GM12878 (cell line): Measurements from ENCODE around the gene STX8.

Experiments used
- E4F1 ChIP-seq: fragments of 450-650 bp; IDR thresholded peaks from 2 replicates; pipeline ENCODE4 v1.6.1; 2018; ENCODE audit warnings: borderline replicate concordance, mild to moderate bottlenecking; ENCODE audit not compliant: partially characterized antibody
- ETV6 ChIP-seq, 2 experiments: fragments of 450-650 bp in 1 of 2; IDR thresholded peaks in 1 of 2; conservative IDR thresholded peaks in 1 of 2; 2 replicates each; pipeline ENCODE4 v1.6.1; 2014; ENCODE audit warnings: antibody characterized with exemption in 1 of 2, borderline replicate concordance in 1 of 2, low read depth in 1 of 2, mild to moderate bottlenecking in 1 of 2, moderate library complexity in 1 of 2
- MXI1 ChIP-seq: fragments of 150-350 bp; IDR thresholded peaks from 2 replicates; pipeline ENCODE4 v1.6.1; 2011; ENCODE audit warnings: low read depth, mild to moderate bottlenecking, inconsistent platforms, low read length, improper control_type of control experiment
- PAX8 ChIP-seq: fragments of 450-650 bp; IDR thresholded peaks from 2 replicates; pipeline ENCODE4 v1.6.1; 2017; ENCODE audit warnings: mild to moderate bottlenecking, moderate library complexity
- POLR2AphosphoS5 ChIP-seq: IDR thresholded peaks from 2 replicates; pipeline ENCODE4 v1.6.1; 2011; ENCODE audit warnings: mild to moderate bottlenecking, low read length, inconsistent platforms
- SPI1 ChIP-seq: IDR thresholded peaks from 2 replicates; pipeline ENCODE4 v1.6.1; 2011; ENCODE audit warnings: low read depth, mild to moderate bottlenecking, low read length, moderate library complexity, borderline replicate concordance; ENCODE audit not compliant: insufficient read depth
- SRF ChIP-seq, 2 experiments: IDR thresholded peaks; 2 replicates each; pipeline ENCODE4 v1.6.1; 2011; ENCODE audit warnings: low read depth in 2 of 2, low read length in 2 of 2, mild to moderate bottlenecking in 1 of 2, moderate library complexity in 1 of 2
- SUZ12 ChIP-seq: fragments of 200-600 bp; sonication (generic); IDR thresholded peaks from one replicate; pipeline ENCODE4 v1.6.1; 2018; ENCODE audit warnings: antibody characterized with exemption, mild to moderate bottlenecking; ENCODE audit not compliant: unreplicated experiment
- TAF1 ChIP-seq: IDR thresholded peaks from 2 replicates; pipeline ENCODE4 v1.6.1; 2011; ENCODE audit warnings: mild to moderate bottlenecking, low read depth, low read length, borderline replicate concordance
- TARDBP ChIP-seq: IDR thresholded peaks from 2 replicates; pipeline ENCODE4 v1.6.1; 2016; ENCODE audit warnings: borderline replicate concordance
- TF ChIP-seq, protein P1 (sequence below), 3 experiments: IDR thresholded peaks in 2 of 3; conservative IDR thresholded peaks in 1 of 3; 2 replicates each; pipeline ENCODE4 v1.5.1; 2011; ENCODE audit warnings: low read depth in 3 of 3, low read length in 3 of 3, mild to moderate bottlenecking in 3 of 3, control low read depth in 2 of 3, moderate library complexity in 2 of 3, inconsistent platforms in 1 of 3, mixed read lengths in 1 of 3; ENCODE audit not compliant: control insufficient read depth in 2 of 3, insufficient read depth in 1 of 3; ENCODE audit errors: extremely low read depth in 1 of 3
- TF ChIP-seq, protein P2 (sequence below): IDR thresholded peaks from 2 replicates; pipeline ENCODE4 v1.6.1; 2012; ENCODE audit warnings: mild to moderate bottlenecking, low read depth, low read length
- TF ChIP-seq, protein P3 (sequence below): IDR thresholded peaks from 2 replicates; pipeline ENCODE4 v1.6.1; 2012; ENCODE audit warnings: low read depth, low read length, improper control_type of control experiment

DNA sequence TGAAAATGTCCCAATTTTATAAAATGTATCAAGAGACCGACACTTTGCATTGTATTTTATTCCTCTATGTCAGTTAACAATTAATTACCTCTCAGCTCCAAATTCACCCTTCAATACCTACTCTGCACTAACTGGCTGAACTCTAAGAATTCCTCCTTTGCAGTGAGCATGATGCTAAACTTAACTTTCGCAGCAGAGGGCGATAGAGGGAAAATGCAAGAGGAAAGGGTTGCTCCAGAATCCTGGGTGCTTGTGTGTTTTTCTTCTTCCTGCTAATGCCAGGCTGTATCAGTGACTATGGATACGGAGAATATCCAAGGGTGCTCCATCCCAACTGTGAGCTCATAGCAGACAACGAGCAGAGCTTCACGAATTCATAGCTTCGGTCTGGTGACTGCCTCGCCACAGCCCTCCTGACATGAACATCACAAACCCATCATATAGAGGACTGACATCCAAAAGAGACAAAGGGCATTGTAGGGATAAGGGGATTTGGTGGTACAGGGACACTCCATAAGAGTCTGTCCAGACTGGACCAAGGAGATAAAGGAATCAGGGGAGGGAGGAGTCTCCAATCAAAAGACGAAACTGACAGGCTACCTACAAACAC lies 172.9 kb downstream of the STX8 start:
- TF ChIP-seq ETV6 (conservative IDR thresholded peaks at IDR 0.05 in 1 of 2, IDR thresholded peaks at IDR 0.05 in 1 of 2; ENCODE audit: borderline replicate concordance in 1 of 2, low read depth in 1 of 2) (no peak), MXI1 (no peak), TAF1 (no peak), PAX8 (no peak), TARDBP (no peak), POLR2AphosphoS5 (no peak), SPI1 (no peak), SRF (IDR thresholded peaks at IDR 0.05; ENCODE audit: low read depth in 2 of 2, low read length in 2 of 2) (no peak), SUZ12 (no peak), E4F1 (no peak)
- TF ChIP-seq, protein P1, sequence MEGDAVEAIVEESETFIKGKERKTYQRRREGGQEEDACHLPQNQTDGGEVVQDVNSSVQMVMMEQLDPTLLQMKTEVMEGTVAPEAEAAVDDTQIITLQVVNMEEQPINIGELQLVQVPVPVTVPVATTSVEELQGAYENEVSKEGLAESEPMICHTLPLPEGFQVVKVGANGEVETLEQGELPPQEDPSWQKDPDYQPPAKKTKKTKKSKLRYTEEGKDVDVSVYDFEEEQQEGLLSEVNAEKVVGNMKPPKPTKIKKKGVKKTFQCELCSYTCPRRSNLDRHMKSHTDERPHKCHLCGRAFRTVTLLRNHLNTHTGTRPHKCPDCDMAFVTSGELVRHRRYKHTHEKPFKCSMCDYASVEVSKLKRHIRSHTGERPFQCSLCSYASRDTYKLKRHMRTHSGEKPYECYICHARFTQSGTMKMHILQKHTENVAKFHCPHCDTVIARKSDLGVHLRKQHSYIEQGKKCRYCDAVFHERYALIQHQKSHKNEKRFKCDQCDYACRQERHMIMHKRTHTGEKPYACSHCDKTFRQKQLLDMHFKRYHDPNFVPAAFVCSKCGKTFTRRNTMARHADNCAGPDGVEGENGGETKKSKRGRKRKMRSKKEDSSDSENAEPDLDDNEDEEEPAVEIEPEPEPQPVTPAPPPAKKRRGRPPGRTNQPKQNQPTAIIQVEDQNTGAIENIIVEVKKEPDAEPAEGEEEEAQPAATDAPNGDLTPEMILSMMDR (IDR thresholded peaks at IDR 0.05 in 2 of 3, conservative IDR thresholded peaks at IDR 0.05 in 1 of 3; ENCODE audit: control insufficient read depth in 2 of 3, extremely low read depth in 1 of 3, insufficient read depth in 1 of 3, low read depth in 3 of 3, low read length in 3 of 3), result peak; percentile 55 to 60 (median 56)
- TF ChIP-seq, protein P2, sequence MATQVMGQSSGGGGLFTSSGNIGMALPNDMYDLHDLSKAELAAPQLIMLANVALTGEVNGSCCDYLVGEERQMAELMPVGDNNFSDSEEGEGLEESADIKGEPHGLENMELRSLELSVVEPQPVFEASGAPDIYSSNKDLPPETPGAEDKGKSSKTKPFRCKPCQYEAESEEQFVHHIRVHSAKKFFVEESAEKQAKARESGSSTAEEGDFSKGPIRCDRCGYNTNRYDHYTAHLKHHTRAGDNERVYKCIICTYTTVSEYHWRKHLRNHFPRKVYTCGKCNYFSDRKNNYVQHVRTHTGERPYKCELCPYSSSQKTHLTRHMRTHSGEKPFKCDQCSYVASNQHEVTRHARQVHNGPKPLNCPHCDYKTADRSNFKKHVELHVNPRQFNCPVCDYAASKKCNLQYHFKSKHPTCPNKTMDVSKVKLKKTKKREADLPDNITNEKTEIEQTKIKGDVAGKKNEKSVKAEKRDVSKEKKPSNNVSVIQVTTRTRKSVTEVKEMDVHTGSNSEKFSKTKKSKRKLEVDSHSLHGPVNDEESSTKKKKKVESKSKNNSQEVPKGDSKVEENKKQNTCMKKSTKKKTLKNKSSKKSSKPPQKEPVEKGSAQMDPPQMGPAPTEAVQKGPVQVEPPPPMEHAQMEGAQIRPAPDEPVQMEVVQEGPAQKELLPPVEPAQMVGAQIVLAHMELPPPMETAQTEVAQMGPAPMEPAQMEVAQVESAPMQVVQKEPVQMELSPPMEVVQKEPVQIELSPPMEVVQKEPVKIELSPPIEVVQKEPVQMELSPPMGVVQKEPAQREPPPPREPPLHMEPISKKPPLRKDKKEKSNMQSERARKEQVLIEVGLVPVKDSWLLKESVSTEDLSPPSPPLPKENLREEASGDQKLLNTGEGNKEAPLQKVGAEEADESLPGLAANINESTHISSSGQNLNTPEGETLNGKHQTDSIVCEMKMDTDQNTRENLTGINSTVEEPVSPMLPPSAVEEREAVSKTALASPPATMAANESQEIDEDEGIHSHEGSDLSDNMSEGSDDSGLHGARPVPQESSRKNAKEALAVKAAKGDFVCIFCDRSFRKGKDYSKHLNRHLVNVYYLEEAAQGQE, result no peak
- TF ChIP-seq, protein P3, sequence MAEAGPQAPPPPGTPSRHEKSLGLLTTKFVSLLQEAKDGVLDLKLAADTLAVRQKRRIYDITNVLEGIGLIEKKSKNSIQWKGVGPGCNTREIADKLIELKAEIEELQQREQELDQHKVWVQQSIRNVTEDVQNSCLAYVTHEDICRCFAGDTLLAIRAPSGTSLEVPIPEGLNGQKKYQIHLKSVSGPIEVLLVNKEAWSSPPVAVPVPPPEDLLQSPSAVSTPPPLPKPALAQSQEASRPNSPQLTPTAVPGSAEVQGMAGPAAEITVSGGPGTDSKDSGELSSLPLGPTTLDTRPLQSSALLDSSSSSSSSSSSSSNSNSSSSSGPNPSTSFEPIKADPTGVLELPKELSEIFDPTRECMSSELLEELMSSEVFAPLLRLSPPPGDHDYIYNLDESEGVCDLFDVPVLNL, result no peak
